Measurements from ENCODE around the gene FSD2.
"Not testable (repeated sequence)": the region's sequence is repeated elsewhere in the genome, so short reads cannot be mapped to it uniquely, and the experiment has no call there.

FSD2 gene

GRCh38 chr15:82726816-82727215 is 79.1 kb downstream of the FSD2 start:
- DNase-seq = no peak

- DNase-seq = no peak
Observed at GRCh38 chr15:82715003-82715402, 90.9 kb downstream of the FSD2 start.

- no peak for DNase-seq
Observed at GRCh38 chr15:82714016-82714415, 91.9 kb downstream of the FSD2 start.

- DNase-seq = no peak
Observed at GRCh38 chr15:82712036-82712435, 93.8 kb downstream of the FSD2 start.

- DNase-seq = no peak
Observed at GRCh38 chr15:82710926-82711490, 94.9 kb downstream of the FSD2 start.

GRCh38 chr15:82710208-82710555 is 95.7 kb downstream of the FSD2 start:
- DNase-seq = no peak

GRCh38 chr15:82709421-82710207 is 96.3 kb downstream of the FSD2 start, which contains the start of gene AP3B2:
AP3B2 (minus strand) TSS chr15:82709875; CDS start chr15:82709706, 169 bp downstream.
- DNase-seq = no peak

- no peak for DNase-seq
Observed at GRCh38 chr15:82709081-82709420, 96.8 kb downstream of the FSD2 start.

GRCh38 chr15:82705856-82706255 is 100.0 kb downstream of the FSD2 start:
- not testable (repeated sequence) for DNase-seq
